Fibroblast of lung (primary cell): Measurements from ENCODE around the gene ETS1.

Source experiments
- CTCF ChIP-seq, 2 donors: IDR thresholded peaks in 1 of 2; conservative IDR thresholded peaks in 1 of 2; 1 replicate in 1 of 2; 2 replicates in 1 of 2; pipeline ENCODE4 v1.5.1; 2011 to 2012; ENCODE audit warnings: low read length in 2 of 2, control low read depth in 1 of 2, inconsistent platforms in 1 of 2, low read depth in 1 of 2, mild to moderate bottlenecking in 1 of 2
- EZH2 ChIP-seq: IDR thresholded peaks from 2 replicates; pipeline ENCODE4 v1.5.1; 2012; ENCODE audit warnings: low read length, control low read depth, mild to moderate bottlenecking; ENCODE audit errors: missing control alignments

GRCh38 chr11:128484172-128484571 is 103.2 kb downstream of the ETS1 start:
- TF ChIP-seq CTCF (conservative IDR thresholded peaks at IDR 0.05 in 1 of 2, IDR thresholded peaks at IDR 0.05 in 1 of 2; ENCODE audit: low read depth in 1 of 2, low read length in 2 of 2) (no peak), EZH2 (no peak)
